Measurements from ENCODE around the gene RARS2. TPM values are rescaled to one million over a fixed set of nuclear protein-coding genes. Genes with fewer than 3 reads are reported as not detected.

Gene RARS2
- total RNA-seq, 1 donor from 2014 or later = 28.4 TPM

GRCh38 chr6:87574237-87574804 lies 15.5 kb downstream of the RARS2 start:
- DNase-seq (ENCODE audit: low read depth in 2 of 2) = peak in 1 of 2 donors; percentile 80

- DNase-seq (ENCODE audit: low read depth in 2 of 2) = no peak
Observed at GRCh38 chr6:87573307-87574024, 16.3 kb downstream of the RARS2 start.

- no peak for DNase-seq (ENCODE audit: low read depth in 2 of 2)
Observed at GRCh38 chr6:87572883-87573282, 16.9 kb downstream of the RARS2 start.

GRCh38 chr6:87572021-87572420 lies 17.8 kb downstream of the RARS2 start:
- DNase-seq (ENCODE audit: low read depth in 2 of 2) = no peak

GRCh38 chr6:87561017-87561416 lies 28.8 kb downstream of the RARS2 start:
- no peak for DNase-seq (ENCODE audit: low read depth in 2 of 2)

GRCh38 chr6:87558446-87558845 lies 31.3 kb downstream of the RARS2 start:
- DNase-seq (ENCODE audit: low read depth in 2 of 2) = no peak

- DNase-seq (ENCODE audit: low read depth in 2 of 2) = no peak
Observed at GRCh38 chr6:87555506-87555905, 34.3 kb downstream of the RARS2 start.

GRCh38 chr6:87553159-87553765 lies 36.5 kb downstream of the RARS2 start:
- no peak for DNase-seq (ENCODE audit: low read depth in 2 of 2)

- no peak for DNase-seq (ENCODE audit: low read depth in 2 of 2)
Observed at GRCh38 chr6:87551799-87552198, 38.0 kb downstream of the RARS2 start.

- no peak for DNase-seq (ENCODE audit: low read depth in 2 of 2)
Observed at GRCh38 chr6:87544474-87544735, 45.4 kb downstream of the RARS2 start.

- DNase-seq (ENCODE audit: low read depth in 2 of 2) = no peak
Observed at GRCh38 chr6:87543696-87544473, 45.9 kb downstream of the RARS2 start.

GRCh38 chr6:87541744-87542143 lies 48.0 kb downstream of the RARS2 start:
- DNase-seq (ENCODE audit: low read depth in 2 of 2) = peak in 1 of 2 donors; percentile 17

- DNase-seq (ENCODE audit: low read depth in 2 of 2) = no peak
Observed at GRCh38 chr6:87541041-87541440, 48.7 kb downstream of the RARS2 start.

- DNase-seq (ENCODE audit: low read depth in 2 of 2) = peak; percentile 80 to 98
Observed at GRCh38 chr6:87540539-87540938, 49.2 kb downstream of the RARS2 start.

GRCh38 chr6:87539554-87539953 lies 50.2 kb downstream of the RARS2 start:
- DNase-seq (ENCODE audit: low read depth in 2 of 2) = no peak

GRCh38 chr6:87538510-87539260 lies 51.1 kb downstream of the RARS2 start:
- no peak for DNase-seq (ENCODE audit: low read depth in 2 of 2)

GRCh38 chr6:87534377-87535047 lies 55.3 kb downstream of the RARS2 start:
- DNase-seq (ENCODE audit: low read depth in 2 of 2) = no peak

- peak; percentile 9 to 14 for DNase-seq (ENCODE audit: low read depth in 2 of 2)
Observed at GRCh38 chr6:87529221-87529620, 60.6 kb downstream of the RARS2 start.

GRCh38 chr6:87522686-87523085 lies 67.1 kb downstream of the RARS2 start:
- no peak for DNase-seq (ENCODE audit: low read depth in 2 of 2)

- no peak for DNase-seq (ENCODE audit: low read depth in 2 of 2)
Observed at GRCh38 chr6:87518453-87518852, 71.3 kb downstream of the RARS2 start.

GRCh38 chr6:87514831-87515230 lies 75.0 kb downstream of the RARS2 start:
- peak in 1 of 2 donors; percentile 26 for DNase-seq (ENCODE audit: low read depth in 2 of 2)
